Stimulated activated CD4-positive, alpha-beta T cell treated with anti-CD3 and anti-CD28 coated beads, Interleukin-4, amount 100 ng/mL, for 24 hours (primary cell): ENCODE results near the gene GCNA.
"Not testable (repeated sequence)": the region's sequence is repeated elsewhere in the genome, so short reads cannot be mapped to it uniquely, and the experiment has no call there.

Experiments used
- DNase-seq: peaks from one replicate; pipeline ENCODE4 v3.0.0-alpha.2; 2020

GCNA gene

GRCh38 chrX:71559773-71560172 lies 18.5 kb upstream of the GCNA start:
- DNase-seq = not testable (repeated sequence)

- DNase-seq = no peak
Observed at GRCh38 chrX:71563921-71564320, 14.3 kb upstream of the GCNA start.

GRCh38 chrX:71565474-71566041 lies 12.7 kb upstream of the GCNA start:
- no peak for DNase-seq

GRCh38 chrX:71571390-71571789 lies 6.8 kb upstream of the GCNA start:
- DNase-seq = not testable (repeated sequence)

- no peak for DNase-seq
Observed at GRCh38 chrX:71573590-71573989, 4.6 kb upstream of the GCNA start.

GRCh38 chrX:71577682-71578081 lies 555 bp upstream of the GCNA start:
- DNase-seq = no peak

GRCh38 chrX:71579136-71579989 lies 1.1 kb downstream of the GCNA start:
- no peak for DNase-seq

GRCh38 chrX:71579990-71580380 lies 1.7 kb downstream of the GCNA start:
- DNase-seq = no peak

- DNase-seq = no peak
Observed at GRCh38 chrX:71581210-71581609, 3.0 kb downstream of the GCNA start.

- no peak for DNase-seq
Observed at GRCh38 chrX:71586929-71587328, 8.7 kb downstream of the GCNA start.

GRCh38 chrX:71593210-71593609 lies 15.0 kb downstream of the GCNA start:
- not testable (repeated sequence) for DNase-seq

GRCh38 chrX:71599965-71600364 lies 21.7 kb downstream of the GCNA start:
- no peak for DNase-seq

GRCh38 chrX:71603618-71604017 lies 25.4 kb downstream of the GCNA start:
- DNase-seq = no peak

- no peak for DNase-seq
Observed at GRCh38 chrX:71604141-71604540, 25.9 kb downstream of the GCNA start.

GRCh38 chrX:71604796-71605568 lies 26.7 kb downstream of the GCNA start:
- no peak for DNase-seq

- no peak for DNase-seq
Observed at GRCh38 chrX:71606536-71607216, 28.4 kb downstream of the GCNA start.

GRCh38 chrX:71607488-71607887 lies 29.3 kb downstream of the GCNA start:
- no peak for DNase-seq

GRCh38 chrX:71609095-71609750 lies 31.0 kb downstream of the GCNA start:
- DNase-seq = no peak

GRCh38 chrX:71611736-71612135 lies 33.5 kb downstream of the GCNA start:
- DNase-seq = not testable (repeated sequence)

- no peak for DNase-seq
Observed at GRCh38 chrX:71612256-71612655, 34.0 kb downstream of the GCNA start.

- DNase-seq = no peak
Observed at GRCh38 chrX:71615056-71615455, 36.8 kb downstream of the GCNA start.

GRCh38 chrX:71615954-71616353 lies 37.7 kb downstream of the GCNA start:
- no peak for DNase-seq
